Kidney tubule cell (primary cell): ENCODE results near the gene GRIK3.
"Not testable (repeated sequence)": the region's sequence is repeated elsewhere in the genome, so short reads cannot be mapped to it uniquely, and the experiment has no call there.

ENCODE experiments used
- DNase-seq: peaks from one replicate; pipeline ENCODE4 v3.0.0-alpha.2; 2018; ENCODE audit warnings: low spot score

GRIK3 gene

GRCh38 chr1:37034121-37035013 lies at the start of gene GRIK3:
GRIK3 (minus strand) TSS chr1:37034515; CDS start chr1:37034108, 407 bp downstream.
- DNase-seq, result no peak

- DNase-seq, result no peak
Observed at GRCh38 chr1:37084013-37084412, 49.7 kb upstream of the GRIK3 start.

GRCh38 chr1:37083603-37084002 lies 49.3 kb upstream of the GRIK3 start:
- no peak for DNase-seq

GRCh38 chr1:37080296-37080986 lies 46.1 kb upstream of the GRIK3 start:
- not testable (repeated sequence) for DNase-seq

GRCh38 chr1:37078866-37079265 lies 44.6 kb upstream of the GRIK3 start:
- DNase-seq, result no peak

DNA sequence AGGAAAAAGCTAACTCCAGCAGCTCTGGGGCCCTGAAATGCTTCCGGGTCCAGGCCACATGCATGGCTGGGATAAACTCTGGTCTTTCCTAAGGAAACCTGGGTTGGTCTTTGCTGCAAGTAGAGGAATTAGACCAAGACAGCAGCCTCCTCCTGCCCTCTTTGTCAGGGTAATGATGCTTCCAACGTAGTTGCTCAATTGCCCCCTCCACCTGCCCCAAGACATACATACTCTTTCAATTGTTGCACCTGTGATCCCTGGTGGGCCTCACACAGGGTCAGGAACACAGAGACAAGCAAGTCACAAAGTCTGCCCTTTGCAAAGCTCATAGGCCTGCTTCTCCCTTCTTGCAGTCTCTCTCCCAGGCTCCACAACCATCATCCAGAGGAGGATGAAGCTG lies 41.9 kb upstream of the GRIK3 start:
- DNase-seq, result no peak

- DNase-seq, result no peak
Observed at GRCh38 chr1:37073854-37074379, 39.6 kb upstream of the GRIK3 start.

DNA sequence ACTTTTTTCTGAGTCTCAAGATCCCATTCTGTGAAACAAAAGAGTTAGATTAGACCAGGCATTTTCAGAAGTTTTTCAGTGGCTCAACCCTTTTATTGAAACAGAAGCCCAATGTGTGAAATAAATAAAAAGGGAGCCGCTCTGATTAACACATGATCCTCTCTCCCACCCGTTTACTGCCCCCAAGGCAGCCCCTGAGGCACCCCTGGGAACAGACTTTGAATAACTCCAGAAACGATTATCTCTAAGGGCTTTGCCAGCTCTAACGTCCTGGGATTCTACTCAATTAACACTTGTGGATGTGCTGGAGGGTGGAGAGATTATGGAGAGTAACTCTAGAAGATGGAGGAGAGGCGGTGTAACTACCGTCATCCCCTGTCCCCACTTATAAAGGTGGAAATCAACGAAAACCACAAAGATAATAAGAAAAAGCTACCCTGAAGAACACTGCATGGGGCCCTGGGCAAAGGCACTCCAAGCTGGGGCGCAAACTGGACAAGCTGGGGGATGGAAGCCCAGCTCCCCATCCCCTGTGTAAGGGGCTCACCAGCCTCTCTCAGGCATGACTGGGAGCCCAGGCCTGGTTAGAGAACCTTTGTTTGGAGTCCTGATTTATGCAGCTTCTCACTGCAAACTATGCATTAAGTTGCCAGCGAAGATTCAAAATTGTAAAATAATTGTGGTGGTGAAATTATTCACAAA lies 39.0 kb upstream of the GRIK3 start:
- DNase-seq, result no peak

- DNase-seq, result no peak
Observed at GRCh38 chr1:37071829-37072228, 37.5 kb upstream of the GRIK3 start.

DNA sequence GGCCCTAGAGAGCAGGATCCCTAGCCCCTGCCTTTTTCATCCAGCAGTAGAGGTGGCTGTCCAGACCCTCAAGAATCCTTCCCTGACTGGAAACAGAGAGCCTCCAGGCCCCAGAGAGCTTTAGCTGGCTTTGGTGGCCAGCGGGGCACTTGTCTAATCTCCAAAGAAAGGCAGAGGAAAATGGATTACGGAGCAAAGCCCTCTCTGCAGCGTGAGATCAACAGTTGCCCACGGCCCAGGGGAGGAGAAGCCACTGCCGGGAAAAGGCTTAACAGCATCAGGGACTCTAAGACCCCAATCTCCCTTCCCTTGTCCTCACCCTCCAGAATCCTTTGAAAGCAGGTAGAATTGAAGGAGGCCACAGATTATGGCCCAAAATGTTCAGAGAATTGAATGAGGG lies 35.8 kb upstream of the GRIK3 start:
- DNase-seq, result no peak

DNA sequence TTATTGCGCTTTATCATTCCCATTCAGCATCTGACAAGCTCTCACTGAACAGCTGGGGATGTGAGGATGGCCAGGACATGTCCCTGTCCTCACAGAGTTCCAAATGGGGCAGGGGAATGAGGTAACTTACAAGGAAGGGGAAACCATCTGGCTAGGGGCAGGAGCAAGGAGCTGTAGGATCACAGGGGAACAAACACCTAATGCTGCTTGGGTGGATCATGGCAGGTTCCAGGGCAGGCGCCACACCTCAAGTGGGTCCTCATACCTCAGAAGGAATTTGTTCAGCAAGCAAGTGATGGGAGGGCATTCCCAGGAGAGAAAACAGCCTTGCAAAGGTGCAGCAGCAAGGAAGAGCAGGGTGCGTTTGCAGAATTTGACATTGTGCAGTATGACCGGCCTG lies 35.1 kb upstream of the GRIK3 start:
- DNase-seq, result no peak

GRCh38 chr1:37068897-37069296 lies 34.6 kb upstream of the GRIK3 start:
- DNase-seq, result no peak

DNA sequence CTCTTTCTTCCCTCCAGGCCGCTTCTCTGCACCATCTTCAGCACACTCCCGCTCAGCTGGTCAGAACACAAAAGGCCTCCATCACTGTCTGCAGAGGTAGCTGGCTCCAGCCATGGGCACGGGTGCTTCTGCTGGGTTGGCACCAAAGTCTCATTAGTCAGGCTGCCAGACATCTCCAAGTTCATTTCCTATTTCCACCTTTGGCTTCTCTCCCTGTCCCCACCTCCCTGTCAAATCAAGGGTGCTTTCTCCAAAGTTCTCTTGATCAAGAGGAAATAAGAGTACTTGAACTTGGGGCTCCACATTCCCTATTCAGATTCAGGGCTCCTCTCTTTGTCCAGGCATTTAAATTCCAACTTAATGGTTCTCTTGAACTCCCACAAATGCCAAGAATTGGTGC lies 33.9 kb upstream of the GRIK3 start:
- DNase-seq, result no peak

DNA sequence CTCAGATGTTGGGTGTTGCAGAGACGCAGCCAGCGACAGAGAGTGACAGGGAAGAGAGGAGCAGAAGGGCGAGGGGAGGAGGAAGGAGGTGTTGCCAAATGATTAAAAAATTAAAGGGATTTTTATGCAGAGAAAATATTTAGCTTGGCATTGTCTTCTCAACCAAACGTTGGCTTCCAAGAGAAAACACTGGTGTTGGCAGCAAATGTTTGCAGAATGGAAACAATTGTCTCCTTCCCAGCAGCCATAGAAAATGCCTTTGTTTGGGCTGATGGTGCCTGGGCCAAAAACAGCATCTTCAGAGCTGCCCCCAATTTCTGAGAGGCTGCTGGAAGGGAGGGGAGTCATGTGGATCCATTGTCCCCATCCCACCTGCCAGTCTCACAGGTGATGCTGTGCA lies 29.7 kb upstream of the GRIK3 start:
- no peak for DNase-seq

GRCh38 chr1:37059346-37059745 lies 25.0 kb upstream of the GRIK3 start:
- DNase-seq, result no peak

- DNase-seq, result no peak
Observed at GRCh38 chr1:37058424-37058988, 24.2 kb upstream of the GRIK3 start.

GRCh38 chr1:37056325-37056724 lies 22.0 kb upstream of the GRIK3 start:
- no peak for DNase-seq

DNA sequence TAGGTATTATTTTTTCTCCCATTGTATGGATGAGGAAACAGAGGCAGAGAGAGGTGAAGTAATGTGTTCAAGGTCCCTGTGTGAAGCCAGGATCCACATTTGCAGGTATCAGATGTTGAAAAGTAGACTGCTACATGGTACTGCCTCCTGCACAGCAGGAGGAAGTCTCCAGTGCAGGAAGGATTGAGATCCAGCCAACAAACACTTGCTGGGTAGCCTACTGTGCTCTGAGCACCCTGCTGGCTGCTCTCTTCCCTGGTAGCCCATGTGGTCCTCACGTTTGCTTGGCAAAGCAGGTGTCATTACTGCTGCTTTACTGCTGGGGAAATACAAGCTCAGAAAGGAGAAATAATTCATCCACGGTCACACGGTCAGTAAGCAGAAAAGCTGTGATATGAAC lies 21.3 kb upstream of the GRIK3 start:
- DNase-seq, result no peak

DNA sequence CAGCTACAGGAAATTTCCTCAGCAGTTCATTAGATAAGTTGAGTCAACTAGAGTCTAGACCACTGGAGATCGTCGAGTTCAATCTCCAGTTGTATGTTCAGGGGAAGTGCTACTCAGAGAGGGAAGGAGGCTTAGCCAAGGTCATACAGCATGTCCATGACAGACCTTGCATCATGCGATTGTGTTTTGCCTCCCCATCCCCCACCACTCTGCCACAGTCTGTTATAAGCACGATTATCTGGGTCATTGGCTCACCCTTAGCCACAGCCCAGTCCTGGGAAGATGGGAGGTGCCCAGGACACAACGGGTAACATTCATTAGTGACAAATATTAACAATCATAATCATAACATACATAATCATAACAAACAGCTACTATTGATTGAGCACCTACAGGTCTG lies 18.9 kb upstream of the GRIK3 start:
- no peak for DNase-seq

DNA sequence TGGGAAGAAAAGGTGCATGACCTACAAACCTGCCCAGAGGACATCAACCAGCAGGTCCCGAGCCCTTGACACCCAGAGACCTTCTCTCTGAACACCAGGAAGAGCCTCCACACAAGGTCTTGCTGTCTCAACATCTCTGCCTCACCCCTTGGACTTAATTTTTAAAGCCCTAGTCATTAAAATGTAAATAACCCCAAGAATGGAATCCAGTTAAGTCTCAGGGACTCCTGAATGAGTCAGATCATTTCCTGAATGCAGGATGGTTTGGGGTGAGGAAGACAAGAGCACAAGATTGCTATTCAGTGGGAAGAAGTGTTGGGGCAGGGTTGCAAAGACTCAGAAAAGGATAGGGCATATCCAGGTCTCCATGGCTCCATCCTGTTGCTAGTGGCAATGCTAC lies 17.8 kb upstream of the GRIK3 start:
- peak; percentile 5 for DNase-seq

DNA sequence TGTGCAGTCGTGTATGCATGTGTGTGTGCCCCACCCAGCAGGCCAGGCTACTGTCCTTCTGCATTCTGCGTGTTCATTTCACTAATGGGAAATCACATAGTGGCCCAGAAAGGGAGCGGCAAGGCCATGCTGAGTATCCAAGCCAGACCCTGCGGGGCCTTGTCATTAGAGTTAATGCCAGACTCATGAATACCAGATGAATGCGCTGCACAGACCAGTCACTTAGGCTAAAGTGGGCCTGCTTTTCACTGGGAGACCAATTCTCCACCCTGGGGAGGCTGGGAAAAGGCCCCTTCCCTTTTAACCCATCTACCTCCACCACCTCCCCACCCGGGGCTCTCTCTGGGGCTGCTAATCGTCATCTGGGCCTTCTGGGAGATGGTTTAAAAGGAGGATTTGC lies 17.0 kb upstream of the GRIK3 start:
- DNase-seq, result no peak

GRCh38 chr1:37047542-37047941 lies 13.2 kb upstream of the GRIK3 start:
- DNase-seq, result no peak
